GM15510 (cell line): Measurements from ENCODE around the gene HLA-DOB.

Source experiments
- POLR2A ChIP-seq: IDR thresholded peaks from 3 replicates; pipeline ENCODE4 v1.6.1; 2011; ENCODE audit warnings: borderline replicate concordance; ENCODE audit not compliant: insufficient read length; ENCODE audit errors: extremely low read depth

Gene HLA-DOB

DNA sequence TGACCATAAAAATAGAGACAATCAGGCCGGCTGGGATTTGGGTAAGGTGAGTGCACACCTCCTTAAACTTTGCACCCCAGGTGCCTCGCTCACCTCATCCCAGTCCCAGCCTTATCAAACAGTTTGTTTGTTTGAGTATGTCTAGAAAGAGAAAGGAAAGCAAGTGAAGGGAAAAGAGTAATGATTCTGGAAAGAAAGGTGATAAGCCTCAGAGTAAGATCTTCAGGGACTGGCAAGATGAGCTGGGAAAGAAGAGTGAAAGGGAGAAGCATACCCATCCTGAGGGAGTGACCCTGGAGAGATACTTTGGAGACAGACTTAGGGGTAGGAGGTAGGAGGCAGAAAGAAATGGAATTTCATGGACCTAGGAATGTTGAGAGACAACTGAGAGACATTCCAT is 20.1 kb upstream of the HLA-DOB start:
- no peak for TF ChIP-seq POLR2A

DNA sequence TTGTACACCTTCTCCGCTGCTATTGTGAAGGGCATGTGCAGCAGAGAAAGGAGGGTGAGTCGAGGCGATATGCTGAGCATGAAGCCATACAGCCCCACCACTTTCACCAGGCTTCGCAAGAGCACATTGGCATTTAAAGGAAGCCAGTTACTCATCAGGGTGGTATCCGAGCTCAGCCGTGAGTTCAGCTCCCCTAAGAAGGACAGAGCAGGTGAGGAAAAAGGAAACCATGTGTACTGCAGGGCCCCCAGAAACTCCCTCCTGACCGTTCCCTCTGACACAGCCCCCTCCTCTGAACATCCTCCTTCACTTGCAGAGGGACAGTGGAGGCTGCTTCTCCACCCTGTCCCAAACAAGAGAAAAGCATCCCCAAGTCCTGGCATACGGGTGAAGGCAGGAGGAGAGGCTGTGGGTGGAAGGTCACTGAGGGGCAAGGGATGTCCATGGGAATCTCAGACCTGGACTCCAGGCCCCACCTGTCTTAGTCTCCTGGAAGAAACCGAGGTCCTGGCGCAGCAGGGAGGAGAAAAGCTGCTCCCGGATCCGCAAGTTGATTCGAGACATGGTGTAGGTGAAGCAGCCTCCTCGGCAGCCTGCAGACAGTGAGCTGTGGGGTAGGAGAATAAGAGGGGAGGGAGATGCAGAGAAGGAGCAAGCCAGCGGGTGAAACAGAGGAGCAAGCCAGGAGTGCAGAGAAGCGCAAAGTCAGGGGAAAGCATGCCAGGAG is 18.5 kb upstream of the HLA-DOB start:
- no peak for TF ChIP-seq POLR2A

DNA sequence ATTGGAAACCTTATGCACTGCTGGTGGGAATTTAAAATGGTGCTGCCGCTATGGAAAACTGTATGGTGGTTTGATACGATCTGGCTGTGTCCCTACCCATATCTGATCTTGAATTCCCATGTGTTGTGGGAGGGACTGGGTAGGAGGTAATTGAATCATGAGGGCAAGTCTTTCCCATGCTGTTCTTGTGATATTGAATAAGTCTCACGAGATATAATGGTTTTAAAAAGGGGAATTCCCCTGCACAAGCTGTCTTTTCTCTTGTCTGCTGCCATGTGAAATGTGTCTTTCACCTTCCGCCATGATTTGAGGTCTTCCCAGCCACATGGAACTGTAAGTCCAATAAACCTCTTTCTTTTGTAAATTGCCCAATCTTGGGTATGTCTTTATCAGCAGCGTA is 16.9 kb upstream of the HLA-DOB start:
- TF ChIP-seq POLR2A, result no peak

DNA sequence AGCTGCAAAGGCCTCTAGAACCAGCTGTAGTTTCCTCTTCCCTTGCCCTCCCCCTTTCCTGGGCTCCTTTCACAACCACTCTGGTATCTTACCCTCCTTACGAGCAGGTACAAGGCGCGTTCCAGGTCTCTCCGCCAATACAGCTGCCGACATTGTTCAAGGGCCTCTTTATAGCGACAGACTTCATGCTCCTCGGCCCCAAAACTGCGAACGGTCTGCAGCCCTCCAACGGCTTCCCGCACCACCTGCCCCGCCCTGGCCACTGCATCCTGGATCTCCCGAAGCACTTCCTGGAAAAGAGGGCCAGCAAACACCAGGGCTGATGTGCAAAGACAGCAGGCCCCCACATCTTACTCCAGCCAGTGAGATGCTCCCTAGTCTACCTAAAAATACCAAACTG is 15.7 kb upstream of the HLA-DOB start:
- no peak for TF ChIP-seq POLR2A

DNA sequence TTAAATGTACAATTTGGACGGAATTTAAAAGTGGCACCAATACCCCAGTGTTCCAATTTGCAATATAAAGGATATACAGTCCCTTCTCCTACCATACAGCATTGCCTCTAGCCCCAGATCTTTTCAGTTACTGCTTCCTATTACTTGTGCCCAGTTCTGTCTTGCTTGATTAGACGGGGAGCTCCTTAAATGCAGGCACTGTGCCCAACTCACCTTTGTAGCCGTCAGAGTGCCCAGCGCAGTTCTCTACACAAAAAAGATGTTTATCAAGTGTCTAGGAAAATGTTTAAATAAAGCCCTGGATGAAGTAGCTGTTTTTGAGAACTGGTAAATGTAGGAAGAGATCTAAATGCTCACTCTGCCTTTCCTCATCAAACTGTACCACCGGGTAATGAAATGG is 14.1 kb upstream of the HLA-DOB start:
- no peak for TF ChIP-seq POLR2A

DNA sequence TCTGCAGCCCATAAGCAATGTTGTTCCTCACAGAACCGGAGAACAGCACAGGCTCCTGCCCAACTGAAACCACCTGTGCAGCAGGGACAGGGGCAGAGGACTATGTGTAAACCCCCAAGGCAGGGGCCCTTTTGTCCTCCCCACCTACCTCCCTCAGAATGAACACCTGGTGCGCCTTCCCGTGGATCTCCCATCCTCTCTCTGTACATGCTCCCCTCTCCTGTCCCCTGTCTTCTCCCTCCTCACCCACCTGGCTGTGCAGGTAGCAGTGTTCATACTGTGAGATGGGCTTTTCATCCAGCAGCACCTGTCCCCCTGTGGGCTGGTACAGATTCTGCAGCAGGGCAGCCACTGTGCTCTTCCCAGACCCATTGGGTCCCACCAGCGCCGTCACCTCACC is 13.2 kb upstream of the HLA-DOB start:
- TF ChIP-seq POLR2A, result no peak

DNA sequence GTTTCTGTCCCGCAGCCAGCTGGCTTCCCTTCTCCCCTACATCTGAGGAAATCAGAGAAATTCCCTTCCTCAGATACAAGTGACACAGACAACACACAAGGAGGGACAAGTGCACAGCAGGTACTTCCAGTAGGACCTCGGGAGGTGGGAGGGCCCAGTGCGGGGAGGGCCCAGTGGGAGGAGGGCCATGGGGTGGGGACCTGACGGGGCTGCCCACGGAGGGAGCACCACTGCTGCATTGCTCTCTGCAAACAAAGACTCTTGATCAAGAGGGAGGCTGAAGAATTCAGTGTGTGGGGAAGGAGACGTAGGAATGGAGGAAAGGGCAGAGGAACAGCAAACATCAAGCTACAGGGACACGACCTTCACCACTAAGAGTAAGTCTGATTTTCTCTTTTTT is 12.7 kb upstream of the HLA-DOB start:
- no peak for TF ChIP-seq POLR2A

DNA sequence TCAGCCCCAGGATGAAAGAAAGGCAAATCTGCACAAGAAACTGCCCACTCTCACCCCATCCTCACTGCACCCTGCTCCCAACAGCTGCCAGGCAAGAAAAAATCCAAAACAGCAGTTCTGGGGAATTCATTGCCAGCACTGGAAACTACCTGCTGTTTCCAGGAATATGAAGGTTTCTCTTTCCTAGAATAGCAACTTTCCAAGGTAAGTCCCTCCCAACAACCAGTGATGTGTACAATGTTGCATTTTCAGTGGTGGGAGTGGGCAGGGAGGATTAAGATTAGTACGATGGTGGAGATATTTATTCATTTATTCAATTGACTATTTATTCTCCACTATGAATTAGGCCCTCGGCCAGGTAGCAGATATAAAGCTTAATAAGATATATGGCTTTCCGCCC is 10.2 kb upstream of the HLA-DOB start:
- no peak for TF ChIP-seq POLR2A

DNA sequence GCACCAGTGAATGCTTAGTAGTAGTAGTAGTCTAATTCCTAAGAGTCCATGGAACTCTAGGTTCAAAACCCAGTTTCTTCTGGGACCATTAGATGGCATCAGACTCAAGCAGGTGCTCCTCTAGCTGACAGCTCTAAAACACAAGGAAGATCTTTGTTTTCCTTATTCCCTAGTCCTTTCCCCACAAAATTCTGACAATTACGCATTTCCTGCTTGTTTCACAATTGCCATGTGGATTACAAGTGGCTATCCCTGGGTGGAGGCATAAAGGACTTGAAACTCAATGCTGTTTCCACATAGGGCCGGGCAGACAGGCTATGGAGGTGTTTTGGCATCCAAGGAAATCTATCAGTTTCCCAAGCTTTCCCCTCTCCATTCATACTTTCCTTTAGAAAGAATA is 9.2 kb upstream of the HLA-DOB start:
- no peak for TF ChIP-seq POLR2A

DNA sequence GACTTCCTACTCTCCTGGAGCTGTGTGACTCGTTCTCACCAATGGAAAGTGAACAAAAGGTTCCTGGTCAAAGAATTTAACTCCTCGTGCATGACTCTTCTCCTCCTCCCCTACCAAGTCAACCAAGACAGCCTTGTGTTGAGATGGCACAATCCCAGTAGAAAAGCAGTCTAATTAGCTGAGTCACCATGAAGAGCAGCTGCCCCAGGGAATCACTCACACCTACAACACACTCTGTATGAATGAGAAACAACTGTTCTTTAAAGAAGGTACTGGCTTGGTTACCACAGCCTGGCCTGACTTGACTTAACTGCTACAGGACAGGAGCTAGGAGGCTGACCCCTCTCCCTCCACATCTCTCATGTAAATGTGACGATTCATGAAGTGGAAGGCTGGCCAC is 2.9 kb upstream of the HLA-DOB start:
- TF ChIP-seq POLR2A, result no peak

DNA sequence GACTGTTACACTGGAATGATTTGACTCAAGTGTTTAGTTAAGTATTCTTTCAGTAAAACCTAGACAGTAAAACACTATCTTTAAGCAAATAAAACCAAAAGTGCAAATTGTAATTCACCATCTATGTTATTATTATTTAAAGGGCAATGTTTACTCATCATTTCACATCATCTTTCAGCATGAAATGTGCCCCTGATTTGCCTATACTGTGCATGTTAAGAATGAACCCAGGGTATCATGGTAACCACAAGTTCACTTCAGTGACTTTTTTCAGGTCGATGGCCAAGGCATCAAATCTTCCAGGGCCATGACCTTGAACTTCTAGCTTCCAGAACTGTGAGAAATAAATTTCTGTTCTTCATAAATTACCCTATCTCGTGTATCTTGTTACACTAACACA is 2.1 kb upstream of the HLA-DOB start:
- TF ChIP-seq POLR2A, result no peak

DNA sequence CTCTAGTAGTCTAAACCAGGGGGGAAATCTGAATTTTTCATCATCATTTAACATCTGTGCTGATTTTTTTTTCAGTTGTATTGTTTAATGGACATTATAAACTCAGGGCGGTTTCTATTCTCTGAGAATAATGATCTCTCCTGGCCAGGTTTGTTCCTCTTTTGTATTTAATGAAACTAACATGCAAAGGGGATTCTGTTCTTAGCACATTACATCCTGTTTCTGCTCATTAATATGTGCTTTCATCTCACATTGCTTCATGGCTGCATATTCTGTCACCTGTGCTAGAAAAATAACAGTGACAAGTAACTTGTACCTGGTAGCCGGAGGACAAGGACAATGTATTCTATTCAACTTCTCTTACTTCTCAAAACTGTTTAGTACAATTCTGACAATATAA is 806 bp downstream of the HLA-DOB start:
- TF ChIP-seq POLR2A, result no peak

DNA sequence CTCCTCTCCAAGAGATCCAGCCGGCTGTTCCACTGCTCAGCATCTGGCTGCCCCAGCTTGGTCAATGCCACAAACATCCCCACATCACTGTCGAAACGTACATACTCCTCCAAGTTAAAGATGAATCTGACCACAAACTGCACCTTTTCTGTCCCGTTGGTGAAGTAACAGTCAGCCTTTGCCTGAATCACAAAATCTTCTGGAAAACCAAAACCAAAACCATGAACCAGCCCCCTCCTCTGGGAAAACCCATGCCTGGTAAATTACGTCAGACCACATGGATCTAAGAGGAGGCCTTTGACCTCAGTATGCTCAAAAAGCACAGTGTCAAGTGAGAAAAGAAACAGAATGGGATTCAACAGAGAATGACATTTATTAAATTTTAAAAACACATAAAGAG is 1.7 kb downstream of the HLA-DOB start:
- no peak for TF ChIP-seq POLR2A

DNA sequence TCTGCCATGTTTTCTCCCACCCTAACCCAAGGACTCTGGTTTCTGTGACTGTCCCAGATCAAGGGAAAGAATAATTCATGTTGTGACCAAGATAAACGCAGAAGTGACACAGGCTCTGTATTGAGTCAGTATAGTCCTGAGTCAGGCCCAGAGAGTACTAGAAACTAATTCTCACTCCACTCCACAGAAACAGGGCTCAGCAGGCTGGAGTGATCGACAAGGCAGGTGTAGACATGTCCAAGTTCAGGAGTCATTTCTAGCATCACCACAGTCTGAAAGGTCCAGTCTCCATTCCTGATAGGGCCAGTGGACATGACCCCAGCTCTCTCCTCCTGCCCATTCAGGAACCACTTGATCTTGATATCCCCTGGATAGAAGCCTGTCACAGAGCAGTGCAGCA is 2.7 kb downstream of the HLA-DOB start:
- TF ChIP-seq POLR2A, result no peak

DNA sequence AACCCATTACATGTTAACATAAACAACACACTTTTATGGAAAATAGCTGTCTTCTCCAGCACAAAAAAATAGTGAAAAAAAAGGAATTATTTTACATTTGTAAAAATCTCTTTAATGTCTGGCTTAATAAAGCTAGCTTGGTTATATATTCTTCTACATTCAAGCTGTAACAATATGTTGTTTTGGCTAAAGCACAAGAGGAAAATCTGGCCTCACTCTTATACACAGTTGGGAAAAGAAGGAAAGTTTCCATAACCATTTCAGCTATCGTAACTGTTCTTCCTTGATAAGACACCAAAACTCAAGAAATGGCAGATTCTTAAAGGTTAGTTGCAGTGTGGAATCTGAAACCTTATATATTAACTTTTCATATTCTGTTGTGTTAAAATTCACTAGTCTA is 7.6 kb downstream of the HLA-DOB start:
- TF ChIP-seq POLR2A, result no peak

DNA sequence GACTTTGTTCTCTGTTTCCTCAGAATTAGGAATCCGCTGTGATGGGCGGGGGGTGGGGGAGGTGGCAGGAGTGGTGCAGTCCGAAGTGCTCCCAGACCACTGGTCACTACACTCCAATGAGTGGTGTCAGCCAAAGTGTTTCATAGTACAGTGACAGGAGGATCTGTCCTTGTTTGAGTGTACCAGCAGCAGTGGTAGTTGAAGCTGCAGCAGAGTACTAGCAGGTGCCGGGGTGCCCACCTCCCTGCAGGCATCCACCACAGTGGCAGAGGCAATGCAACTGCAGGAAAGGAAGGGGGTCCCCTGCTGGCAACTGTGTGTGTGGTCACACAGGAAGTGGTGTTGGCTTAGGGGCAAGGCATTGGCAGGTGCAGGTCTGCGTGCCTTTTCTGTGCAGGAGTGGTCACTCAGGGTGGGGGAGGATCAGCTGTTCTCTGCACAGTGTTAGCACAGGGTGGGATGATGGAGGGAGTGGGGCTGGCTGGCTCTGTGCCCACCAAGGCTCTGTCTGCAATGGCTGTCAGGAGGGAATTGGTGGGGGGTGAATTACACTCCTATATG is 9.7 kb downstream of the HLA-DOB start:
- no peak for TF ChIP-seq POLR2A
